ENCODE results near the gene SLC30A9. TPM values are rescaled to one million over a fixed set of nuclear protein-coding genes. Genes with fewer than 3 reads are reported as not detected.

Gene SLC30A9
- 53.7 and 56.8 TPM in 2 replicates for total RNA-seq

GRCh38 chr4:41990365-41991111 is at the start of gene SLC30A9:
Gene SLC30A9 (plus strand): TSS chr4:41990530. CDS start chr4:41990652, 122 bp downstream.

GRCh38 chr4:41981456-41981855 is 8.9 kb upstream of the SLC30A9 start, which contains the start of gene DCAF4L1:
Gene DCAF4L1 (plus strand): TSS chr4:41981756. CDS start chr4:41981793, 37 bp downstream.

Other genes starting within 250 kb of the SLC30A9 start
- gene PHOX2B, start 241.8 kb upstream of the SLC30A9 start, total RNA-seq = not detected in 2 replicates
- gene TMEM33, start 55.1 kb upstream of the SLC30A9 start, total RNA-seq = 43.8 and 46.7 TPM in 2 replicates
- gene DCAF4L1, start 8.8 kb upstream of the SLC30A9 start, total RNA-seq = 0.16 TPM in 1 of 2 replicates, not detected in the other
- not detected in 2 replicates for gene BEND4, start 162.1 kb downstream of the SLC30A9 start, total RNA-seq